Mesendoderm (in vitro differentiated cells): ENCODE data around the gene HDAC2.
"Not testable (repeated sequence)": the region's sequence is repeated elsewhere in the genome, so short reads cannot be mapped to it uniquely, and the experiment has no call there.

Source experiments
- DNase-seq: peaks from one replicate; pipeline ENCODE4 v3.0.0; 2013
- H2AK5ac ChIP-seq: 2 replicates; pipeline ENCODE4 v1.6.1; 2013; ENCODE audit warnings: low read length, inconsistent platforms
- H2BK120ac ChIP-seq: 2 replicates; pipeline ENCODE4 v1.6.1; 2013; ENCODE audit warnings: low read depth, mild to moderate bottlenecking, low read length, moderate library complexity, mixed read lengths
- H2BK15ac ChIP-seq: replicated peaks from 2 replicates; pipeline ENCODE4 v1.6.1; 2013; ENCODE audit warnings: low read depth, mild to moderate bottlenecking, moderate library complexity
- H2BK5ac ChIP-seq: 2 replicates; pipeline ENCODE4 v1.6.1; 2013; ENCODE audit warnings: low read length, inconsistent platforms
- H3K18ac ChIP-seq: 2 replicates; pipeline ENCODE4 v1.6.1; 2013; ENCODE audit warnings: mild to moderate bottlenecking, low read length, mixed read lengths
- H3K23ac ChIP-seq: one replicate; pipeline ENCODE4 v1.6.1; 2013; ENCODE audit warnings: low read length
- H3K27ac ChIP-seq: 2 replicates; pipeline ENCODE4 v1.5.1; 2013; ENCODE audit warnings: low read depth, mild to moderate bottlenecking, inconsistent platforms, low read length, moderate library complexity
- H3K27me3 ChIP-seq: 2 replicates; pipeline ENCODE4 v1.6.1; 2013; ENCODE audit warnings: low read length, control low read depth, mild to moderate bottlenecking, inconsistent platforms; ENCODE audit not compliant: insufficient read depth, poor library complexity
- H3K36me3 ChIP-seq: 2 replicates; pipeline ENCODE4 v1.6.1; 2013; ENCODE audit warnings: low read length, inconsistent platforms; ENCODE audit not compliant: control insufficient read depth, insufficient read depth
- H3K4ac ChIP-seq: one replicate; pipeline ENCODE4 v1.6.1; 2013; ENCODE audit warnings: low read depth, mild to moderate bottlenecking, low read length, moderate library complexity
- H3K4me1 ChIP-seq: 2 replicates; pipeline ENCODE4 v1.6.1; 2013; ENCODE audit warnings: low read depth, low read length, inconsistent platforms; ENCODE audit not compliant: control insufficient read depth
- H3K4me2 ChIP-seq: 2 replicates; pipeline ENCODE4 v1.6.1; 2013; ENCODE audit warnings: low read length
- H3K4me3 ChIP-seq: 2 replicates; pipeline ENCODE4 v1.5.1; 2013; ENCODE audit warnings: mild to moderate bottlenecking, low read length
- H3K56ac ChIP-seq: one replicate; pipeline ENCODE4 v1.6.1; 2013; ENCODE audit warnings: low read length
- H3K79me1 ChIP-seq: 2 replicates; pipeline ENCODE4 v1.6.1; 2013; ENCODE audit warnings: low read length, inconsistent platforms
- H3K79me2 ChIP-seq: 2 replicates; pipeline ENCODE4 v1.6.1; 2013; ENCODE audit warnings: mild to moderate bottlenecking, low read length; ENCODE audit not compliant: control insufficient read depth, insufficient read depth
- H3K9ac ChIP-seq: 2 replicates; pipeline ENCODE4 v1.6.1; 2013; ENCODE audit warnings: low read length, inconsistent platforms
- H4K5ac ChIP-seq: one replicate; pipeline ENCODE4 v1.6.1; 2013; ENCODE audit warnings: low read length
- H4K8ac ChIP-seq: one replicate; pipeline ENCODE4 v1.6.1; 2013; ENCODE audit warnings: low read depth, mild to moderate bottlenecking, control low read depth, low read length, moderate library complexity
- WGBS: extraction: QIAGEN DNeasy Blood & Tissue Kit; methylation state at CpG from one replicate; pipeline ENCODE4 v1.1.7; 2013; ENCODE audit warnings: low lambda C conversion rate, missing lambda C conversion rate; ENCODE audit not compliant: insufficient coverage; ENCODE audit errors: extremely low coverage; 5-methylcytosine and 5-hydroxymethylcytosine counted together

Gene HDAC2

GRCh38 chr6:113936093-113936934 is 34.6 kb downstream of the HDAC2 start:
- H3K79me1 ChIP-seq, result no peaks in the 10 kb centered on the region
- no CpG with 5 or more reads among the region's 6 CpGs for WGBS
- no peak overlapping the region for H3K27ac ChIP-seq

GRCh38 chr6:113934101-113934500 is 36.8 kb downstream of the HDAC2 start:
- Histone ChIP-seq H3K79me2 (no peaks in the 10 kb centered on the region), H3K23ac (no peak overlapping the region), H2BK5ac (no peak overlapping the region), H3K27me3 (no peaks in the 10 kb centered on the region), H3K79me1 (no peaks in the 10 kb centered on the region), H3K56ac (no peak overlapping the region), H3K9ac (no peak overlapping the region), H3K4me2 (no peak overlapping the region), H3K36me3 (peaks cover 3% of the 10 kb centered on the region), H2BK120ac (no peak overlapping the region), H2AK5ac (no peak overlapping the region), H3K4me1 (no peaks in the 10 kb centered on the region), H3K27ac (no peak overlapping the region), H3K4me3 (no peak overlapping the region), H3K18ac (no peak overlapping the region), H4K5ac (no peak overlapping the region), H2BK15ac (no peak overlapping the region), H4K8ac (no peak overlapping the region), H3K4ac (no peak overlapping the region)
- no peak for DNase-seq
- no CpG with 5 or more reads among the region's 2 CpGs for WGBS

More at GRCh38 chr6:113936093-113936934, 34.6 kb downstream of the HDAC2 start:
- no peak overlapping the region for H2BK120ac ChIP-seq
- peaks cover 3% of the 10 kb centered on the region for H3K36me3 ChIP-seq
- H4K8ac ChIP-seq, result no peak overlapping the region
- H3K4ac ChIP-seq, result no peak overlapping the region
- H2BK15ac ChIP-seq, result no peak overlapping the region
- H4K5ac ChIP-seq, result no peak overlapping the region
- peak; percentile 68 for DNase-seq
- no peak overlapping the region for H3K18ac ChIP-seq
- no peak overlapping the region for H3K23ac ChIP-seq
- no peaks in the 10 kb centered on the region for H3K4me1 ChIP-seq
- no peak overlapping the region for H2BK5ac ChIP-seq
- H3K56ac ChIP-seq, result no peak overlapping the region
- no peak overlapping the region for H2AK5ac ChIP-seq
- H3K79me2 ChIP-seq, result no peaks in the 10 kb centered on the region
- no peak overlapping the region for H3K9ac ChIP-seq
- no peaks in the 10 kb centered on the region for H3K27me3 ChIP-seq
- H3K4me3 ChIP-seq, result no peak overlapping the region
- H3K4me2 ChIP-seq, result no peak overlapping the region

GRCh38 chr6:113931907-113932306 is 39.0 kb downstream of the HDAC2 start:
- not testable (repeated sequence) for H3K27me3 ChIP-seq, H2BK120ac ChIP-seq, H4K8ac ChIP-seq, H3K4me2 ChIP-seq, H3K18ac ChIP-seq, H2BK15ac ChIP-seq, H3K9ac ChIP-seq, H3K79me2 ChIP-seq, H3K79me1 ChIP-seq, H4K5ac ChIP-seq, H2AK5ac ChIP-seq, H3K36me3 ChIP-seq, H3K23ac ChIP-seq, H3K56ac ChIP-seq, H3K4ac ChIP-seq, H3K4me3 ChIP-seq, DNase-seq, H2BK5ac ChIP-seq, H3K4me1 ChIP-seq, H3K27ac ChIP-seq
- WGBS, result no CpG with 5 or more reads among the region's 23 CpGs

- no peak overlapping the region for H2BK15ac ChIP-seq
- H3K23ac ChIP-seq, result no peak overlapping the region
- no peaks in the 10 kb centered on the region for H3K79me1 ChIP-seq
- H3K79me2 ChIP-seq, result no peaks in the 10 kb centered on the region
- H3K4ac ChIP-seq, result no peak overlapping the region
- H3K18ac ChIP-seq, result no peak overlapping the region
- H3K27ac ChIP-seq, result no peak overlapping the region
- no peaks in the 10 kb centered on the region for H3K4me1 ChIP-seq
- H3K9ac ChIP-seq, result no peak overlapping the region
- no peak overlapping the region for H3K4me3 ChIP-seq
- DNase-seq, result no peak
- no peak overlapping the region for H4K8ac ChIP-seq
- H3K27me3 ChIP-seq, result no peaks in the 10 kb centered on the region
- H3K4me2 ChIP-seq, result no peak overlapping the region
- no peaks in the 10 kb centered on the region for H3K36me3 ChIP-seq
- no peak overlapping the region for H3K56ac ChIP-seq
- H2BK120ac ChIP-seq, result no peak overlapping the region
- no peak overlapping the region for H2AK5ac ChIP-seq
- no peak overlapping the region for H4K5ac ChIP-seq
- no peak overlapping the region for H2BK5ac ChIP-seq
These were observed 40.8 kb downstream of the HDAC2 start for GRCh38 chr6:113930183-113930582.

- Histone ChIP-seq H3K4me1 (no peaks in the 10 kb centered on the region), H3K9ac (no peak overlapping the region), H3K4me3 (no peak overlapping the region), H4K8ac (no peak overlapping the region), H3K56ac (no peak overlapping the region), H4K5ac (no peak overlapping the region), H3K27me3 (no peaks in the 10 kb centered on the region), H3K79me2 (no peaks in the 10 kb centered on the region), H2BK120ac (no peak overlapping the region), H2AK5ac (no peak overlapping the region), H3K36me3 (no peaks in the 10 kb centered on the region), H3K4me2 (no peak overlapping the region), H3K27ac (no peak overlapping the region), H3K4ac (no peak overlapping the region), H3K18ac (no peak overlapping the region), H3K79me1 (no peaks in the 10 kb centered on the region), H3K23ac (no peak overlapping the region), H2BK5ac (no peak overlapping the region), H2BK15ac (no peak overlapping the region)
- no peak for DNase-seq
- no CpG with 5 or more reads among the region's 2 CpGs for WGBS
These were observed 43.9 kb downstream of the HDAC2 start for GRCh38 chr6:113927001-113927400.

- H3K79me1 ChIP-seq, result no peaks in the 10 kb centered on the region
- no peak overlapping the region for H3K4ac ChIP-seq
- H3K36me3 ChIP-seq, result no peaks in the 10 kb centered on the region
- no peaks in the 10 kb centered on the region for H3K79me2 ChIP-seq
- H3K4me1 ChIP-seq, result no peaks in the 10 kb centered on the region
- H3K9ac ChIP-seq, result no peak overlapping the region
- H4K5ac ChIP-seq, result no peak overlapping the region
- no CpG with 5 or more reads among the region's 2 CpGs for WGBS
- H2AK5ac ChIP-seq, result no peak overlapping the region
- DNase-seq, result no peak
- H4K8ac ChIP-seq, result no peak overlapping the region
- H2BK120ac ChIP-seq, result no peak overlapping the region
- no peak overlapping the region for H3K56ac ChIP-seq
- H3K4me3 ChIP-seq, result no peak overlapping the region
- no peak overlapping the region for H3K4me2 ChIP-seq
- H3K27me3 ChIP-seq, result no peaks in the 10 kb centered on the region
- H2BK15ac ChIP-seq, result no peak overlapping the region
- no peak overlapping the region for H2BK5ac ChIP-seq
- no peak overlapping the region for H3K23ac ChIP-seq
- H3K18ac ChIP-seq, result no peak overlapping the region
- H3K27ac ChIP-seq, result no peak overlapping the region
These were observed 45.6 kb downstream of the HDAC2 start for GRCh38 chr6:113925378-113925777.
